SK-N-SH (cell line): Measurements from ENCODE around the gene BRINP3. TPM values are rescaled to one million over a fixed set of nuclear protein-coding genes. Genes with fewer than 3 reads are reported as not detected.

Experiments used
- CTCF ChIA-PET: fragments of 300-600, 350-600 bp; formaldehyde crosslinking; extraction: SDS; loops from one replicate; lab custom pipeline; 2021; lab: Yijun Ruan, JAX
- POLR2A ChIA-PET: fragments of 350-600 bp; sonication (Branson Sonifier 250); formaldehyde crosslinking; extraction: SDS; loops from one replicate; lab custom pipeline; 2020; ENCODE audit warnings: antibody characterized with exemption, inconsistent platforms; lab: Yijun Ruan, JAX
- DNase-seq: peaks from one replicate; pipeline ENCODE4 v3.0.0; 2012
- H2AFZ ChIP-seq: fragments of 200-600 bp; sonication (generic); 2 replicates; pipeline ENCODE4 v1.8.1; 2016; ENCODE audit warnings: antibody characterized with exemption, mild to moderate bottlenecking, low read depth
- H3F3A ChIP-seq: fragments of 200-600 bp; sonication (generic); replicated peaks from 2 replicates; pipeline ENCODE3; 2016; ENCODE audit warnings: antibody characterized with exemption, mild to moderate bottlenecking; ENCODE audit not compliant: insufficient read depth
- H3K27ac ChIP-seq, 2 experiments: fragments of 200-500 bp in 1 of 2; fragments of 200-600 bp in 1 of 2; sonication (Bioruptor generic) in 1 of 2; sonication (generic), shearing (Covaris generic) in 1 of 2; 2 replicates each; pipeline versions ENCODE4 v1.5.1 to v1.6.1; 2014 to 2016; ENCODE audit warnings: low read depth in 2 of 2, inconsistent platforms in 1 of 2, low read length in 1 of 2, mild to moderate bottlenecking in 1 of 2, mixed read lengths in 1 of 2
- H3K27me3 ChIP-seq: fragments of 200-600 bp; sonication (generic), shearing (Covaris generic); 2 replicates; pipeline ENCODE4 v1.6.1; 2016; ENCODE audit warnings: mixed run types; ENCODE audit not compliant: insufficient read depth
- H3K36me3 ChIP-seq, 2 experiments: fragments of 200-500 bp in 1 of 2; fragments of 200-600 bp in 1 of 2; sonication (Bioruptor generic) in 1 of 2; sonication (generic) in 1 of 2; replicated peaks in 1 of 2; 2 replicates each; pipeline versions ENCODE3 to v1.5.1; 2014 to 2016; ENCODE audit warnings: low read length in 1 of 2, mild to moderate bottlenecking in 1 of 2; ENCODE audit not compliant: insufficient read depth in 2 of 2, control insufficient read depth in 1 of 2
- H3K4me1 ChIP-seq, 2 experiments: fragments of 200-500 bp in 1 of 2; fragments of 200-600 bp in 1 of 2; sonication (Bioruptor generic) in 1 of 2; sonication (generic), shearing (Covaris generic) in 1 of 2; 2 replicates each; pipeline versions ENCODE4 v1.5.1 to v1.6.1; 2014 to 2016; ENCODE audit warnings: low read depth in 1 of 2, low read length in 1 of 2, mixed run types in 1 of 2; ENCODE audit not compliant: insufficient read depth in 2 of 2, control insufficient read depth in 1 of 2
- H3K4me2 ChIP-seq: fragments of 200-600 bp; sonication (generic), shearing (Covaris generic); 2 replicates; pipeline ENCODE4 v1.6.1; 2017; ENCODE audit warnings: mixed run types
- H3K4me3 ChIP-seq, 2 experiments: fragments of 200-500 bp in 1 of 2; fragments of 200-600 bp in 1 of 2; sonication (Bioruptor generic) in 1 of 2; sonication (generic), shearing (Covaris generic) in 1 of 2; 2 replicates each; pipeline versions ENCODE4 v1.5.1 to v1.8.1; 2014 to 2016; ENCODE audit warnings: low read depth in 2 of 2, inconsistent platforms in 1 of 2, low read length in 1 of 2, mild to moderate bottlenecking in 1 of 2, mixed read lengths in 1 of 2, moderate library complexity in 1 of 2
- H3K79me2 ChIP-seq: fragments of 200-600 bp; sonication (generic); 2 replicates; pipeline ENCODE4 v1.8.1; 2017; ENCODE audit warnings: mild to moderate bottlenecking; ENCODE audit not compliant: insufficient read depth
- H3K9ac ChIP-seq: fragments of 200-600 bp; sonication (generic); 2 replicates; pipeline ENCODE4 v1.6.1; 2017; ENCODE audit warnings: mixed run types
- H3K9me2 ChIP-seq: fragments of 200-600 bp; sonication (generic); 2 replicates; pipeline ENCODE4 v1.6.1; 2017; ENCODE audit warnings: mixed run types
- H3K9me3 ChIP-seq: fragments of 200-600 bp; sonication (generic); 2 replicates; pipeline ENCODE4 v1.6.1; 2017; ENCODE audit warnings: mixed run types, mild to moderate bottlenecking, moderate library complexity
- H4K20me1 ChIP-seq: fragments of 200-600 bp; sonication (generic); 2 replicates; pipeline ENCODE4 v1.6.1; 2017; ENCODE audit warnings: mild to moderate bottlenecking, mixed run types; ENCODE audit not compliant: insufficient read depth
- CTCF ChIP-seq: fragments of 200-600 bp; sonication (generic); IDR thresholded peaks from 2 replicates; pipeline ENCODE4 v1.6.1; 2017; ENCODE audit warnings: antibody characterized with exemption, mild to moderate bottlenecking, moderate library complexity
- EP300 ChIP-seq, 2 experiments: IDR thresholded peaks; 2 replicates each; pipeline versions ENCODE4 v1.4.0 to v1.6.1; 2012; ENCODE audit warnings: borderline replicate concordance in 1 of 2, low read depth in 1 of 2, low read length in 1 of 2
- FOXJ3 ChIP-seq: sonication (generic); formaldehyde crosslinking; IDR thresholded peaks from 2 replicates; pipeline ENCODE4 v1.5.1; 2020; ENCODE audit warnings: mild to moderate bottlenecking, missing genetic modification reagents
- GATA2 ChIP-seq: sonication (generic); formaldehyde crosslinking; IDR thresholded peaks from 2 replicates; pipeline ENCODE4 v1.5.0; 2020; ENCODE audit warnings: mild to moderate bottlenecking, missing genetic modification reagents
- IRF3 ChIP-seq: fragments of 150-350 bp; IDR thresholded peaks from 2 replicates; pipeline ENCODE4 v1.6.1; 2016; ENCODE audit warnings: mild to moderate bottlenecking, low read depth, low read length
- MEF2A ChIP-seq: IDR thresholded peaks from 2 replicates; pipeline ENCODE4 v1.4.0; 2012; ENCODE audit warnings: low read depth, borderline replicate concordance
- RAD21 ChIP-seq: IDR thresholded peaks from 2 replicates; pipeline ENCODE4 v1.6.1; 2012; ENCODE audit warnings: mild to moderate bottlenecking, low read length
- RXRA ChIP-seq: IDR thresholded peaks from 2 replicates; pipeline ENCODE4 v1.4.0; 2012; ENCODE audit warnings: low read depth, mild to moderate bottlenecking, borderline replicate concordance
- YY1 ChIP-seq: IDR thresholded peaks from 2 replicates; pipeline ENCODE4 v1.4.0; 2012; ENCODE audit warnings: low read depth, mild to moderate bottlenecking
- polyA plus RNA-seq, 3 experiments: library from polyadenylated mRNA; depleted of rRNA; stranded (reverse); fragments of >200 nt; gene quantifications; 2 replicates each; pipeline ENCODE4 v1.2.3, GENCODE V29; 2012
- TF ChIP-seq, protein P1 (sequence below): IDR thresholded peaks from 2 replicates; pipeline ENCODE4 v1.4.0; 2012; ENCODE audit warnings: low read depth, borderline replicate concordance
- TF ChIP-seq, protein P2 (sequence below): IDR thresholded peaks from 2 replicates; pipeline ENCODE4 v1.4.0; 2012; ENCODE audit warnings: low read depth, borderline replicate concordance
- TF ChIP-seq, protein P3 (sequence below): fragments of 150-350 bp; IDR thresholded peaks from 2 replicates; pipeline ENCODE4 v1.6.1; 2017; ENCODE audit warnings: antibody characterized with exemption, low read length, low read depth, borderline replicate concordance
- TF ChIP-seq, protein P4 (sequence below): IDR thresholded peaks from 2 replicates; pipeline ENCODE4 v1.6.1; 2012; ENCODE audit warnings: mild to moderate bottlenecking, low read depth, low read length, moderate library complexity

Gene BRINP3
- polyA plus RNA-seq, 1 of the 3 experiments (the other 2 are of a cell fraction), result not detected

DNA sequence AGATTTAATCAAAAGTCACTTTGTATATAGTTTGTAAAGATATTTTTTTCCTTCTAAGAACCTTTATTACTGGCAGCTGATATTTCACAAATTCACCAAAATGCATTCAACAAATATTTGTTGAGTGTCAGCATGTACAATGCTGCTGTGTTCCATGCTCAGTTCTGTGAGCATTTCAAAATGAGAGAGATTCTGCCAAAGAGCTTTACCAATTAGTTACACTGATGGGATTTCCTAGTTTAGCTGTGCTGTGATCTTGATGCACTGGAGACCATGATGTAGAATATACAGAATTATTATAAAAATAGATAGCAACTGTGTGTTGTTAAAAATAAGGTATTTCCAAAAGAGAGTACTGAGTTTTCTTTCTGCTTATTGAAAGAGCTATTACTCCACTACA, 225.6 kb downstream of the BRINP3 start:
- Histone ChIP-seq H3F3A (no peaks in the 10 kb centered on the region), H3K27ac (no peak overlapping the region), H3K9ac (no peak overlapping the region), H3K9me3 (no peaks in the 10 kb centered on the region), H3K79me2 (no peaks in the 10 kb centered on the region), H3K27me3 (no peaks in the 10 kb centered on the region), H2AFZ (no peak overlapping the region), H4K20me1 (no peaks in the 10 kb centered on the region), H3K4me3 (no peak overlapping the region), H3K36me3 (no peaks in the 10 kb centered on the region), H3K4me1 (no peaks in the 10 kb centered on the region; a peak in 1 of 4 replicates), H3K4me2 (no peak overlapping the region), H3K9me2 (no peaks in the 10 kb centered on the region; the same call in 1 of the 2 replicates)
- TF ChIP-seq GATA2 (CRISPR knock-in tag) (no peak), EP300 (IDR thresholded peaks at IDR 0.05; ENCODE audit: borderline replicate concordance in 1 of 2, low read depth in 1 of 2, low read length in 1 of 2) (no peak), RAD21 (no peak), MEF2A (no peak), FOXJ3 (CRISPR knock-in tag) (no peak), CTCF (no peak), IRF3 (no peak), YY1 (no peak), RXRA (no peak)
- TF ChIP-seq, protein P1, sequence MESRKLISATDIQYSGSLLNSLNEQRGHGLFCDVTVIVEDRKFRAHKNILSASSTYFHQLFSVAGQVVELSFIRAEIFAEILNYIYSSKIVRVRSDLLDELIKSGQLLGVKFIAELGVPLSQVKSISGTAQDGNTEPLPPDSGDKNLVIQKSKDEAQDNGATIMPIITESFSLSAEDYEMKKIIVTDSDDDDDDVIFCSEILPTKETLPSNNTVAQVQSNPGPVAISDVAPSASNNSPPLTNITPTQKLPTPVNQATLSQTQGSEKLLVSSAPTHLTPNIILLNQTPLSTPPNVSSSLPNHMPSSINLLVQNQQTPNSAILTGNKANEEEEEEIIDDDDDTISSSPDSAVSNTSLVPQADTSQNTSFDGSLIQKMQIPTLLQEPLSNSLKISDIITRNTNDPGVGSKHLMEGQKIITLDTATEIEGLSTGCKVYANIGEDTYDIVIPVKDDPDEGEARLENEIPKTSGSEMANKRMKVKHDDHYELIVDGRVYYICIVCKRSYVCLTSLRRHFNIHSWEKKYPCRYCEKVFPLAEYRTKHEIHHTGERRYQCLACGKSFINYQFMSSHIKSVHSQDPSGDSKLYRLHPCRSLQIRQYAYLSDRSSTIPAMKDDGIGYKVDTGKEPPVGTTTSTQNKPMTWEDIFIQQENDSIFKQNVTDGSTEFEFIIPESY, result no peak
- TF ChIP-seq, protein P2, sequence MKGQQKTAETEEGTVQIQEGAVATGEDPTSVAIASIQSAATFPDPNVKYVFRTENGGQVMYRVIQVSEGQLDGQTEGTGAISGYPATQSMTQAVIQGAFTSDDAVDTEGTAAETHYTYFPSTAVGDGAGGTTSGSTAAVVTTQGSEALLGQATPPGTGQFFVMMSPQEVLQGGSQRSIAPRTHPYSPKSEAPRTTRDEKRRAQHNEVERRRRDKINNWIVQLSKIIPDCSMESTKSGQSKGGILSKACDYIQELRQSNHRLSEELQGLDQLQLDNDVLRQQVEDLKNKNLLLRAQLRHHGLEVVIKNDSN, result no peak
- TF ChIP-seq, protein P3, sequence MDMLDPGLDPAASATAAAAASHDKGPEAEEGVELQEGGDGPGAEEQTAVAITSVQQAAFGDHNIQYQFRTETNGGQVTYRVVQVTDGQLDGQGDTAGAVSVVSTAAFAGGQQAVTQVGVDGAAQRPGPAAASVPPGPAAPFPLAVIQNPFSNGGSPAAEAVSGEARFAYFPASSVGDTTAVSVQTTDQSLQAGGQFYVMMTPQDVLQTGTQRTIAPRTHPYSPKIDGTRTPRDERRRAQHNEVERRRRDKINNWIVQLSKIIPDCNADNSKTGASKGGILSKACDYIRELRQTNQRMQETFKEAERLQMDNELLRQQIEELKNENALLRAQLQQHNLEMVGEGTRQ, result no peak
- TF ChIP-seq, protein P4, sequence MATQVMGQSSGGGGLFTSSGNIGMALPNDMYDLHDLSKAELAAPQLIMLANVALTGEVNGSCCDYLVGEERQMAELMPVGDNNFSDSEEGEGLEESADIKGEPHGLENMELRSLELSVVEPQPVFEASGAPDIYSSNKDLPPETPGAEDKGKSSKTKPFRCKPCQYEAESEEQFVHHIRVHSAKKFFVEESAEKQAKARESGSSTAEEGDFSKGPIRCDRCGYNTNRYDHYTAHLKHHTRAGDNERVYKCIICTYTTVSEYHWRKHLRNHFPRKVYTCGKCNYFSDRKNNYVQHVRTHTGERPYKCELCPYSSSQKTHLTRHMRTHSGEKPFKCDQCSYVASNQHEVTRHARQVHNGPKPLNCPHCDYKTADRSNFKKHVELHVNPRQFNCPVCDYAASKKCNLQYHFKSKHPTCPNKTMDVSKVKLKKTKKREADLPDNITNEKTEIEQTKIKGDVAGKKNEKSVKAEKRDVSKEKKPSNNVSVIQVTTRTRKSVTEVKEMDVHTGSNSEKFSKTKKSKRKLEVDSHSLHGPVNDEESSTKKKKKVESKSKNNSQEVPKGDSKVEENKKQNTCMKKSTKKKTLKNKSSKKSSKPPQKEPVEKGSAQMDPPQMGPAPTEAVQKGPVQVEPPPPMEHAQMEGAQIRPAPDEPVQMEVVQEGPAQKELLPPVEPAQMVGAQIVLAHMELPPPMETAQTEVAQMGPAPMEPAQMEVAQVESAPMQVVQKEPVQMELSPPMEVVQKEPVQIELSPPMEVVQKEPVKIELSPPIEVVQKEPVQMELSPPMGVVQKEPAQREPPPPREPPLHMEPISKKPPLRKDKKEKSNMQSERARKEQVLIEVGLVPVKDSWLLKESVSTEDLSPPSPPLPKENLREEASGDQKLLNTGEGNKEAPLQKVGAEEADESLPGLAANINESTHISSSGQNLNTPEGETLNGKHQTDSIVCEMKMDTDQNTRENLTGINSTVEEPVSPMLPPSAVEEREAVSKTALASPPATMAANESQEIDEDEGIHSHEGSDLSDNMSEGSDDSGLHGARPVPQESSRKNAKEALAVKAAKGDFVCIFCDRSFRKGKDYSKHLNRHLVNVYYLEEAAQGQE, result no peak
- CTCF ChIA-PET, result no interaction called here
- POLR2A ChIA-PET, result no interaction called here
- no peak for DNase-seq
